Thoracic aorta (tissue), 2 donors: Measurements from ENCODE around the gene RAPGEF4. TPM values are rescaled to one million over a fixed set of nuclear protein-coding genes. Genes with fewer than 3 reads are reported as not detected.

Experiments
- ATAC-seq: fragments of 150-250 bp; one replicate; pipeline ENCODE4 v1.8.0; 2017; ENCODE audit warnings: low read depth; ENCODE audit not compliant: insufficient number of reproducible peaks, low FRiP score
- DNase-seq: peaks from one replicate; pipeline ENCODE4 v3.0.0-alpha.2; 2020; ENCODE audit warnings: low spot score
- H3K27ac ChIP-seq, 2 donors: fragments of 200-600 bp; sonication (generic); 1 replicate in 1 of 2; 2 replicates in 1 of 2; pipeline ENCODE4 v1.5.1; 2016; ENCODE audit warnings: mild to moderate bottlenecking in 2 of 2, moderate library complexity in 2 of 2
- H3K27me3 ChIP-seq: fragments of 200-600 bp; sonication (generic); replicated peaks from 2 replicates; pipeline ENCODE4 v1.6.0; 2016; ENCODE audit warnings: mild to moderate bottlenecking; ENCODE audit not compliant: insufficient read depth
- H3K36me3 ChIP-seq: fragments of 200-600 bp; sonication (generic); one replicate; pipeline ENCODE4 v1.5.1; 2016
- H3K4me1 ChIP-seq, 2 donors: fragments of 200-600 bp; sonication (generic); 1 replicate in 1 of 2; 2 replicates in 1 of 2; pipeline versions ENCODE4 v1.5.1 to v1.6.0; 2016; ENCODE audit warnings: low read depth in 2 of 2, mild to moderate bottlenecking in 1 of 2; ENCODE audit not compliant: control insufficient read depth in 1 of 2
- H3K4me3 ChIP-seq: fragments of 200-600 bp; sonication (generic); 2 replicates; pipeline ENCODE4 v1.5.1; 2016; ENCODE audit warnings: mild to moderate bottlenecking
- H3K9me3 ChIP-seq: fragments of 200-600 bp; sonication (generic); 2 replicates; pipeline ENCODE4 v1.5.1; 2016
- total RNA-seq, 2 donors: library from RNA; depleted of rRNA; stranded (reverse); fragments of >200 nt; gene quantifications; one replicate each; pipeline versions ENCODE4 v1.1.0 to v1.2.3, GENCODE V29; 2016
- TF ChIP-seq, protein P1 (sequence below): fragments of 200-600 bp; sonication (generic); IDR thresholded peaks from one replicate; pipeline ENCODE4 v1.5.1; 2019; ENCODE audit warnings: antibody characterized with exemption

Gene RAPGEF4
- total RNA-seq, 2 donors from 2014 or later = 9.9 to 18.4 TPM

DNA sequence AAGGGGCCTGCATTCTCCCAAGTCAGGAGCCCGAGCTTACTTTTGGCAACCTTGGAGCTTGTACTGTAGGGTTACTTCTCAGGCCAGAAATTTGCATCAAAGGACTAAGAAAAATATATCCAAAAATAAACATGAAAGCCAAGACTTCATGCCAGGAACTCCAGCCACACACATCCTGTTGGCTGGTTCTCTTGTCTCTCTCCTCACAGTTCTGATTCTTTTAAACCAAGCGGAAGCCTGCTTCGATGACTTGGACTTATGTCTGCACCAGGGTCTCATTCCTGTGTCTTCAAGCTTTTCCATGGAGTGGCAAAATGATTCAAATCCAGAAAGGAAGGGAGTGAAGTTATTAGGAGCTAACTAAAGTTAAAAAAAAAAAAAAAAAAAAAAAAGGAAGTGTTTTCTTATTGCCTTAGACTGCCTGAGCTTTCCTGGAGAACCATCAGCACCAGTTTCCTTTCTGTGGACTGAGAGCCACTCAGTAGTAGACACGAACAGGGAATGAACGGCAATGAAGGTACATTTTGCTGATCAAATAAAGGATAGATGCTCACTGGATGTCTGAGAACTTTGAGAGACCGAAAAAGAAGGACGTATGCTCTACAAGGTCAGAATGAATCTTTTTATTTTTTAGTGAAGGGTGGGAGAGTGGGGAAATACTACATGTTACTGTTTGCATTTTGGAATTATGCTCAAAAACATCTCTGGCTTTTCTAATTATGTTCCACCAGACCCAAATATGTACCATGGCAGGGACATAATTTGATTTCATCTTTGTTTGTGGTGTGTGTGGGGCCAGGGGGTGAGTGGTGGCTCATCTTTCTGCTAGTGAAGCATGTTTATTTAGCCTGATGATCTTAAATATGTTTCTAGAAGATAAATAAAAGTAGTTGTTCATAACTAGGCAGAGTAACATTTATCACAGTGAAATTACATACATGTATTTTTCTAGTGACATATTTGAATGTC, 86.0 kb downstream of the RAPGEF4 start:
- peak overlapping the region in 1 of 2 donors; percentile 17 for H3K27ac ChIP-seq

DNA sequence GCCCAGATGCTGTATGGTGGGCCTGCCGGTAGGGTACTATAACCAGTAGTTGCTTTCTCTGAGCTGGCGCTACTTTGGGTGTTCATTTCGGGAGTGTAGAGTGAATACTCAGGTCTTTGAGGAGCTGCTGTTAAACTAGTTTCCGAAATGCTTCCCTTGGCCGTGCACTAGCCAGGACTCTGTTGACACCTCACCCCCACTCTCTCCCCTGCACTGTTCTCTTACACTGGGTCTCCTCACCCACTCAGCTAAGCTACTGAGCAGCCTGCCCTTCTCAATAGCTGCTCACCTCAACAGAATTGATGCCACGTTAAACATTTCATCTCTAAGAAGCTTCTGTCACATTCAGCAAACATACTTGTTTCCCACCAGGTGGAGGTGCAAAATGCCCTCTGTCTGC, 86.9 kb downstream of the RAPGEF4 start:
- no peaks in the 10 kb centered on the region for H3K27me3 ChIP-seq
- peak overlapping the region; percentile 39 for H3K4me3 ChIP-seq
- peaks cover 6 to 15% of the 10 kb centered on the region in 2 donors for H3K4me1 ChIP-seq
- H3K27ac ChIP-seq = no peak overlapping the region
- DNase-seq (no peak), ATAC-seq (no peak)
- TF ChIP-seq, protein P1, sequence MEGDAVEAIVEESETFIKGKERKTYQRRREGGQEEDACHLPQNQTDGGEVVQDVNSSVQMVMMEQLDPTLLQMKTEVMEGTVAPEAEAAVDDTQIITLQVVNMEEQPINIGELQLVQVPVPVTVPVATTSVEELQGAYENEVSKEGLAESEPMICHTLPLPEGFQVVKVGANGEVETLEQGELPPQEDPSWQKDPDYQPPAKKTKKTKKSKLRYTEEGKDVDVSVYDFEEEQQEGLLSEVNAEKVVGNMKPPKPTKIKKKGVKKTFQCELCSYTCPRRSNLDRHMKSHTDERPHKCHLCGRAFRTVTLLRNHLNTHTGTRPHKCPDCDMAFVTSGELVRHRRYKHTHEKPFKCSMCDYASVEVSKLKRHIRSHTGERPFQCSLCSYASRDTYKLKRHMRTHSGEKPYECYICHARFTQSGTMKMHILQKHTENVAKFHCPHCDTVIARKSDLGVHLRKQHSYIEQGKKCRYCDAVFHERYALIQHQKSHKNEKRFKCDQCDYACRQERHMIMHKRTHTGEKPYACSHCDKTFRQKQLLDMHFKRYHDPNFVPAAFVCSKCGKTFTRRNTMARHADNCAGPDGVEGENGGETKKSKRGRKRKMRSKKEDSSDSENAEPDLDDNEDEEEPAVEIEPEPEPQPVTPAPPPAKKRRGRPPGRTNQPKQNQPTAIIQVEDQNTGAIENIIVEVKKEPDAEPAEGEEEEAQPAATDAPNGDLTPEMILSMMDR = no peak
- no peaks in the 10 kb centered on the region for H3K9me3 ChIP-seq
- no peaks in the 10 kb centered on the region for H3K36me3 ChIP-seq

More for the DNA sequence above, 86.0 kb downstream of the RAPGEF4 start:
- H3K4me1 ChIP-seq = peaks cover 6 to 15% of the 10 kb centered on the region in 2 donors
- H3K9me3 ChIP-seq = no peaks in the 10 kb centered on the region
- DNase-seq (no peak), ATAC-seq (no peak)
- no peaks in the 10 kb centered on the region for H3K36me3 ChIP-seq
- H3K27me3 ChIP-seq = no peaks in the 10 kb centered on the region
- TF ChIP-seq, protein P1 = no peak
- peak overlapping the region; percentile 39 for H3K4me3 ChIP-seq

DNA sequence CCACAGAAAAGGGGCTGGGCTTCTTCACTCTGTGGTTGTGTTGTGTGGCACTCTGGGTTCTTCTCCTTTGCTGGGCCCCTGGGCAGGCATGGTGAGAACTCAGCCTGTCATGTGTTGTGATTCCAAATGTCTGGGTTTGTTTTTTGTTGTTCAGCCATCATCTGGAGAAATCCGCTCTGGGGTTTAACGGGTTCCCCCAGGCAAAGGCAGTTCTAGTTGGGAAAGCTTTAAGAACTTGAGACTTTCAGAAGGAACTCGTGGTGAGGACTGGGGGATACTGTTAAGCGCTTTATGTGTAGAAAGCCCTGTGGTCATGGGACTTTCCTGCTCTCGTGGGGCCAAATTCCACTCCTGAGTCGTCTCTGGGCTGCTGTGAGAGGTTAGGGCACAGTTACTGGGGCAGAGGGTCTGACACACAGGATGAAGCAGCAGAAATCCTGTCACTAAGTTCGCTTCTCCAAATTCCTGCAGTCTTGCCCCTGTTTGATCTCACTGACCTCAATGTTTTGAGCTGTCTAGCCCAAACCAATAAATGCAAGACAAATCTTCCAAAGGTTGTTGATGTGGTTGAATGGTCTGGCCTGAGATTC, 87.7 kb downstream of the RAPGEF4 start:
- ATAC-seq (no peak), DNase-seq (no peak)
- Histone ChIP-seq H3K27ac (no peak overlapping the region), H3K36me3 (no peaks in the 10 kb centered on the region), H3K4me1 (peaks cover 6 to 15% of the 10 kb centered on the region in 2 donors), H3K9me3 (no peaks in the 10 kb centered on the region), H3K4me3 (no peak overlapping the region), H3K27me3 (no peaks in the 10 kb centered on the region)
- TF ChIP-seq, protein P1 = no peak

DNA sequence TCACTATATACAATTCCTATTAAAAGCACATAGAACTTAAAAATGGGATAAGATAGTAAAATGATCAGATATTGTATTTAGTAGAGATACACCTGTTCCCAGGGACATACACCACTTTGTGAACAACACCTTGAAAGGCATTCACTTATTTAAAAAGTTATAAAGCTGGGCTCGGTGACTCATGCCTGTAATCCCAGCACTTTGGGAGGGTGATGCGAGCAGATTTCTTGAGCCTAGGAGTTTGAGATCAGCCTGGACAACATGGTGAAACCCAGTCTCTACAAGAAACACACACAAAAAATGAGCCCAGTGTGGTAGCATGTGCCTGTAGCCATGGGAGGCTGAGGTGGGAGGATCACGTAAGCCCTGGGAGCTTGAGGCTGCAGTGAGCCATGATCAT, 90.9 kb downstream of the RAPGEF4 start:
- Histone ChIP-seq H3K36me3 (no peaks in the 10 kb centered on the region), H3K4me3 (no peak overlapping the region), H3K27ac (no peak overlapping the region), H3K9me3 (no peaks in the 10 kb centered on the region), H3K4me1 (peaks cover 4 to 6% of the 10 kb centered on the region in 2 donors), H3K27me3 (no peaks in the 10 kb centered on the region)
- ATAC-seq (no peak), DNase-seq (no peak)
- TF ChIP-seq, protein P1 = no peak

DNA sequence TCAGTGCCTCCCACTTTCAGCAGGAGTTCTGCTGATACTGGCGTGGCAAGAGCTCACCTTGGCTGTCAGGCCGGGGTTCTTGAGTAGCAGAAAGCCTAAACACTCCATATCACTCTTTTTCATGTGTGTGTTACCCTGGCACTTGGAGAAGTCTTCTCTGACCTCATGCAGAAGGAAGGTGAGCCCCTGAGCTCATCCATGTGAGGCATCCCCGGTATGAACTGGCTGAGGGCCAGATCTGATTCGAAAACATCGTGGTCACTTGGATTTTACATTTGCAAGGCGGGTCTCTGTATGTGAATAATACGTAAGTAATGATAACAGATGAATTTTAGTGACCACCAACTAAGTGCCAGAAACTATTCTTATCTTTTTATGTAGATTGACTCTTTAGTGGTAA, 93.6 kb downstream of the RAPGEF4 start:
- Histone ChIP-seq H3K36me3 (no peaks in the 10 kb centered on the region), H3K27ac (no peak overlapping the region), H3K27me3 (no peaks in the 10 kb centered on the region), H3K4me1 (no peaks in the 10 kb centered on the region), H3K9me3 (no peaks in the 10 kb centered on the region), H3K4me3 (no peak overlapping the region)
- DNase-seq = no peak
- no peak for ATAC-seq
- TF ChIP-seq, protein P1 = no peak
